NCI-H510A treated with DMSO at 0.1 percent for 48 hours (cell line): ENCODE results near the gene SEBOX.

ENCODE experiments used
- DNase-seq: peaks from one replicate; lab custom pipeline; 2025; lab: John Stamatoyannopoulos, UW

Gene SEBOX

DNA sequence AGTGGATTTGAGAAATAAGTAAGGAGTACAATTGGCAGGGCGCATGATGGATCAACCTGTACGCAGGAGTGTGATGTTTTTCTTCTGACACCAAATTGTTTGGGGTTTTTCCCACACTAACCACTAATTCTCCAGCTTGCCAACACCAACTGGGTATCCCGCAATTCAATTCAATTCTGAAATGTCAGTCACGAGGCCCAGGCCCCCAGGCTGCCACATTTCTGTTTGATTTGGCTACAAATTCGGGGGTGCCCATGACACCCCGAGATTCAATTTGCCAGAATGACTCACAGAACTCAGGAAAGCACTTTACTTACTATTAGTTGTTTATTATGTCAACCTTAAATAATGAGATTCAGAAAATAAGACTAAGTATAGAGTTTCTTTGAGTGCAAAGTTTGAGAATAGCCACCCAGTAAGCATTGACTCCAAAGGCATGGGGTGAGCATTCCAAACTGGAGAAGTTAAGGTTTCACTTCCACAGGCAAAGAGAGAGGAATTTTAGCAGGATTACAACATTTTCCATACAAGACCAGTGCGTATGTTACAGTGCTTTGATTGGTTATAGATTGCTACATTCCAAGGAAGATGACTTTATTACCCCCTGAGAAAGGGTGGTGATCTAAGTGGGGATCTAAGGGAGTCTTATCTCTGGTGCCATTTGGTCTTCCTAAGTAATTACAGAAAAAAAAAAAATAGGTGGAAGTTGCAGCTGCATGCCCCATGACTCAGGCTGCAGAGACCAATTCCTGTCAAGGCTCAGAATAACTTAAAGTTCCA lies 29.5 kb upstream of the SEBOX start:
- no peak for DNase-seq

DNA sequence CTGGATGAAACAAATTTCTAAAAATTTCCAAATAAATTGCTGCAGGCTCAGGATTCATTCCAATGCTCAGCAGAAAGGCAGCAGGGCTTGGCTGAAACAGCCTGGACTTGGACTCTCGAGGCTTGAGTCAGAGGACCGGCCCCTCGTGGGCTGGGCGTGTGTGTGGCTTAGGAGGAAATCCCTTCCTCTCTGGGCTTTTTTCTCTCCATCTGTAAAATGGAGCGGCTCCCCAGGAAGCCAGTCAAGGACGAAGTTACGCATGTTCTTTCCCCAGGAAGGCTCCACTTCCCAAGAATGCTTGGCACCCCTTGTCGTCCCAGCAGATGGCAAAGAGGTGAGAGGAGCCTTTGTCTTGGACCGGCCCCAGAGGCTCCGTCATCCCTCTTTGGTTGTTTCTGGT lies 27.5 kb upstream of the SEBOX start:
- DNase-seq = no peak

DNA sequence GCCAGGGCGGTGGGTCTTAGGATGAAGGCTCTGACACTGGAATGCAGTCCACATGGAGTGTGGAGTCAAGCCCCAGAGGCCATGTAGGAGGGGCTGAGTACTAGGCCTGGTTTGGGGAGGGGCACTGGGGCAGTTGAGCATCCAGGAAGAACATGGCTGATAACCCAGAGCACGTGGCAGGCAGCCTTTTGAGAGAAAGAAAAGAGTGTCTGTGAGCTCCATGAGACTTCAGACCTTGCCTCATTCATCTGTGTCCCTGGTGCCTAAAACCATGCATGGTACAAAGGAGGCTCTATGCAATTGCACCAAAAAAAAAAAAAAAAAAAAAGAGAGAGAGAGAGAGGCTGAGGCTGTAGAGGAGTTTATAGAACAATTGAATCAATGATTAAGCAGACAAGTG lies 26.4 kb upstream of the SEBOX start:
- DNase-seq = no peak

DNA sequence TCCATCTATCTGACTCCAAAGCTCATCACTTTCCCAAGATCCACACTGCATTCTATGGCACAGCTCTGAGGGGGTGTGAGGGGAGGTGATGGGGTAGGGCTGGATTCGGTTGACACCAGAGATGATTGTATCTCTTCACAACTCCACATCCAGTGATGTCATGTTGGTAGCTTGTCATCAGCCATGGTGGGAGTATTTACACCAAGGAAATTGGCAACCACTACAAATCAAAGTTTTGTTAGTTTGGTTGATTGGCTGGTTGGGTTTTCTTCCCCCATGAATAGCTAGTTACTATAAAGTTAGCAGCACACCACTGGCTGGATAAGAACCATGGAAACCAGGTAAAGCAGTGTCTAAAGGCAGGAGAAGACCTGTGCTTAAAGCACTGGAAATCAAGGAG lies 26.0 kb upstream of the SEBOX start:
- DNase-seq = no peak

DNA sequence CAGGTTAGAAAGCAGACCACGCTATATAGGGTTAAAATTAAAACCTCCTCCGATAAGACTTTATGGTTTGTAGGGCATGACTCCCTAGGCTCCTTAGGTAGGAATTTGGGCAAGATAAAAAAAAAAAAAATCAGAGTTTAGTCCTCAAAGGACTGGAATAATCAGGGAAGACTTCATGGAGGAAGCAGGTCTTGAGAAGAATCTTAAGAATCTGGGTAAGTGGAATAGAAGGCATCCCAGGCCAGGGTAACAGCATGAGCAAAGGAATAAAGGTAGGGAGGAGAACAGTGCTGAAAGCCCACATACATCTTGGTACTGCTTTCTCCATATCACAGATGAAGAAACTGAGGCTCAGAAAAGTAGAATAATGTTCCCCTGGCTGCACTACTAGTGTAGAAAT lies 25.6 kb upstream of the SEBOX start:
- no peak for DNase-seq

DNA sequence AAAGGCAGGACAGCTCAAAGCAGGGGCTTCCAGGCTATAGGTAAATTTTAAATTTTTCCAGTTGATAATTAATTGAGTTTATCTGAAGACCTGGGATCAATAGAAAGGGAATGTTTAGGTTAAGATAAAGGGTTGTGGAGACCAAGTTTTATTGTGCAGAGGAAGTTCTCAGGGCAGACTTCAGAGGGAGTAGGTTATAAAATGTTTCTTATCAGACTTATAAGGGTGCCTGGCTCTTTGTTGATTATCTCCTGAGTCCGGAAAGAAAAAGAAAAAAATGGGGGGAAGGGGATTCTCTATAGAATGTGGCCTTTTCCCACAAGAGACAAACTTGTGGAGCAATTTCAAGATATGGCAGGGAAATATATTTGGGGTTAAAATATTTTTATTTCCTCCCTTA lies 25.1 kb upstream of the SEBOX start:
- DNase-seq = no peak

DNA sequence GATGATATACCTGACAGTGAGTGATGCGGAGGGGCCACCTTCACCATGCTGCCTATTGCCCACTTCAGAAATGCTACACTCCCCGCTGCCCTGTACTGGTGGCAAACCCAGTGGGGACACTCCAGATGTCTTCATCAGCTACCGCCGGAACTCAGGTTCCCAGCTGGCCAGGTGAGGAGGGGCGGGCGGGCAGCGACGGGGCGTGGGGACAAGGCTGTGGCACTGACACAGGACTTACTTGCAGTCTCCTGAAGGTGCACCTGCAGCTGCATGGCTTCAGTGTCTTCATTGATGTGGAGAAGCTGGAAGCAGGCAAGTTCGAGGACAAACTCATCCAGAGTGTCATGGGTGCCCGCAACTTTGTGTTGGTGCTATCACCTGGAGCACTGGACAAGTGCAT lies 23.1 kb upstream of the SEBOX start:
- DNase-seq = no peak

DNA sequence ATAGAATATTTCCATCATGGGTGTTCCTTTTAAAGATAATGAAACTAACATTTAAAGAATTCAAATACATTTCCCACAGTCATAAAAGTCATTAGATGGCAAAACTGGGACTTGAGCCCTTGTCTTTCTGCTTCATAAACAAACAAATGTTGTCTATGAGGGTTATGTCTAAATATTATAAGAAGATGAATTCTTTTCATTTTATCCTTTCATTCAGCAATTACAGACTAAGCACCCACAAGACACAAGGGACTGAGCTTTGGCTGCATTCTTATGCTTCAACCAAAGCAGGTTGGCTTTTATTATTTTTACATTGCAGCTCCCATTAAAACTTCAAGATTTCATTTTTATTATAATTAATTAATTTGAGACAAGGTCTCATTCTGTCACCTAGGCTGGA lies 21.4 kb upstream of the SEBOX start:
- DNase-seq = no peak

DNA sequence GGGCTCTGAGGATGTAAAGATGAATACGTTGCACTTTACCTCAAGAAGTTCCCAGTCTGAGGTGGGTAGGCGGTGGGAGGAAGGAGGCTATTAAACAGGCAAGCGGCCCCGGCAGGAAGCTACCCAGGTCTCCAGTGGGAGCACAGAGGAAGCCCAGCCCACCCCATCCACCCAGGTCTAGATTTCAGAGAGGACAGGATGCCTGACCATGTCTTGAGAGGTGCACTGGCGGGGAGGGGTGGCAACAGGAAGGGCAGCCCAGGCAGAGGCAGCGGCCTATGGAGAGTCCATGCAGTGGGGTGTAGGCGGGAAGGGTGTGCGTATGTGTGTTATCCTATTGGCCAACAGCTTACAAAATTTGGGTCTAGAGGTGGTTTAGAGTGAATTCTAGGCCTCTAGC lies 20.4 kb upstream of the SEBOX start:
- DNase-seq = no peak

DNA sequence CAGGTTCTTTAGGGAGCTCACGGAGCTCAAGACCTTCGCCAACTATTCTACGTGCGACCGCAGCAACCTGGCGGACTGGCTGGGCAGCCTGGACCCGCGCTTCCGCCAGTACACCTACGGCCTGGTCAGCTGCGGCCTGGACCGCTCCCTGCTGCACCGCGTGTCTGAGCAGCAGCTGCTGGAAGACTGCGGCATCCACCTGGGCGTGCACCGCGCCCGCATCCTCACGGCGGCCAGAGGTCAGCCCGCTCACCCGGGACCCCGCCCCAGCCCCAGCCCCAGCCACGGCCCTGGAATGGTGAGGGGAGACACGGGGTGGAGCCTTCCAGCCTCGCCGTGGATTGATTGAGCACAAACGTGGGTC lies 20.0 kb upstream of the SEBOX start:
- no peak for DNase-seq

DNA sequence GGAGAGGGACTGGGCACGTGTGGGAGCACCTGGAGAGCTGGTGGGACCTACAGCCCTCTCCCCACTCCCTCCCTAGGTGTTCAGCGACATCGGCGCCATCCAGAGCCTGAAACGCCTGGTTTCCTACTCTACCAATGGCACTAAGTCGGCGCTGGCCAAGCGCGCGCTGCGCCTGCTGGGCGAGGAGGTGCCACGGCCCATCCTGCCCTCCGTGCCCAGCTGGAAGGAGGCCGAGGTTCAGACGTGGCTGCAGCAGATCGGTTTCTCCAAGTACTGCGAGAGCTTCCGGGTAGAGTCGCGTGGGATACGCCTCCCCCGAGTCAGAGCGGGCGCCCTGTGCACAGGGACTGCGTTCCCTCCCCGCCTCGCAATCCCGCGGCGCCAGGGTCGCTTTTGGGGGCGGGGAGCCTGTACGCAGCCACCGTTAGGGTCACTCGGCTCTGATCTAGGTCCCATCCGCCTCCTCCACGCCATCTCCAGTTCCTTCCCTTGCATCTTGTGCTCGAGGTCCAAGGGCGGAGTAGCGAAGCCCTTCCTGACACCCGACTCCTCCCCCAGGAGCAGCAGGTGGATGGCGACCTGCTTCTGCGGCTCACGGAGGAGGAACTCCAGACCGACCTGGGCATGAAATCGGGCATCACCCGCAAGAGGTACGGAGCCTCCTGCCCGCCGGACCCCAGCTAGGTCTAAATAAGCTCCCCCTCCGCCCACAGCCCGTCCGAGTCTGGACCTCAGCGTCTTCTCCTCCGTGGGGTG lies 19.5 kb upstream of the SEBOX start:
- no peak for DNase-seq

DNA sequence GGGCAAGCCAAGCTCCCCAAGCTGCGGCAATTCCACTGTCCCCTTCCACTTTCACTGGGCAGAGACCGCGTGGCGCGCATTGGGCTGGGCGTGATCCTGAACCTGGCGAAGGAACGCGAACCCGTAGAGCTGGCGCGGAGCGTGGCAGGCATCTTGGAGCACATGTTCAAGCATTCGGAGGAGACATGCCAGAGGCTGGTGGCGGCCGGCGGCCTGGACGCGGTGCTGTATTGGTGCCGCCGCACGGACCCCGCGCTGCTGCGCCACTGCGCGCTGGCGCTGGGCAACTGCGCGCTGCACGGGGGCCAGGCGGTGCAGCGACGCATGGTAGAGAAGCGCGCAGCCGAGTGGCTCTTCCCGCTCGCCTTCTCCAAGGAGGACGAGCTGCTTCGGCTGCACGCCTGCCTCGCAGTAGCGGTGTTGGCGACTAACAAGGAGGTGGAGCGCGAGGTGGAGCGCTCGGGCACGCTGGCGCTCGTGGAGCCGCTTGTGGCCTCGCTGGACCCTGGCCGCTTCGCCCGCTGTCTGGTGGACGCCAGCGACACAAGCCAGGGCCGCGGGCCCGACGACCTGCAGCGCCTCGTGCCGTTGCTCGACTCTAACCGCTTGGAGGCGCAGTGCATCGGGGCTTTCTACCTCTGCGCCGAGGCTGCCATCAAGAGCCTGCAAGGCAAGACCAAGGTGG lies 16.3 kb upstream of the SEBOX start:
- DNase-seq = no peak

DNA sequence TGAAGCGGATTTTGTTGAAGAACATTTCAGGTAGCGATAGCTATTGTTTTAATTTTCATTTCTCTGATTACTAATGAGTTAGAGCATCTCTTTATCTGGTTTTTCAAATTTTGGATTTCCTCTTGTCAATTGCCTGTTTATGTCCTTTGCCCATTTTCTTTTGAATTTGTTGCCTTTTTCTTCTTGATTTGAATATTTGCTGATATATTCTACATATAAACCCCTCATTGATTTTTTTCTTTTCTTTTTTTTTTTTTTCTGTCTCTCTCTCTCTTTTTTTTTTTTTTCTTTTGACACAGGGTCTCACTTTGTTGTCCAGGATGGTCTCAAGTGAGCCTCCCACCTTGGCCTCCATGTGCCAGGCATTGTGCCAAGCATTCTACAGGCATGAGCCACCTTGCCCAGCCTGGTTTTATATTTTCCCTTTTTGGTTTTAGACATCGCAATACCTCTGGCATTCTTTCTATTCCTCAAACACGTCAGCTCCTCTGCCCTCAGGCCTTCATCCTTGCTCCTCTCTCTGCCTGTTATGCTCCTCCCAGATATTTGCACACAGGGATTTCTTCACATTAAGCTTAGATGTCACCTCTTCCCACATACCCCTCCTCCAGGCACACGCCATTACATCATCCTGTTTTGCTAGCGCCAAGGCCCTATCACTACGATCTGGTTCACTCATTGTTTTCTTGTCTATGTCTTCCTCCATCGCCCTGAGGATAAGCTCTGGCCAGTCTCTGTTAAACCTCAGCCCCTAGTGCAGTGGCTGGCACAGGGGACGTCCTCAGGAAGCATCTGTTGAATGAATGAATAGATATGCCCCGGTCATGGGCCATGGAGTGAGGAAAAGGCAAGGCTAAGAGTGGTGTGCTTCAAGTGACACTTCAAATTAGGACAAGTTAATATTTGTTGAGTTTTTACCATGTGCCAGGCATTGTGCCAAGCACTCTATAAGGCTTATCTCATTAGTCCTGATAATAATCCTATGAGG lies 15.1 kb upstream of the SEBOX start:
- no peak for DNase-seq

DNA sequence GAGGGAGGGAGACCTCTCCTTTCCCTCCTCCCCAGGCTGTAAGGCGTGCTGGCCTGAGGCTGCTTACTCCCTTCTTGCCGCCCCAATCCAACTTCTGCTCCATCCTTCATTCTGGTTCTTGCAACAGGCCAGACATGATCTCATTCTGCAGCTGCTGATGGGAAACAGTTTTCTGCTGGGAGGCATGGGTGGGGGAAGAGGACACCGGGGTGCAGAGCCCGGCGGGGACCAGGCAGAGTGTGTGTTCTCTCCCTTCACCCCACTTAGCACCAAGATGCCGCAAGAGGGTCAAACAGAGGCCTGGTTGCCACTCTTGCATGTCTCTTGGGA lies 7.9 kb upstream of the SEBOX start:
- DNase-seq = no peak

DNA sequence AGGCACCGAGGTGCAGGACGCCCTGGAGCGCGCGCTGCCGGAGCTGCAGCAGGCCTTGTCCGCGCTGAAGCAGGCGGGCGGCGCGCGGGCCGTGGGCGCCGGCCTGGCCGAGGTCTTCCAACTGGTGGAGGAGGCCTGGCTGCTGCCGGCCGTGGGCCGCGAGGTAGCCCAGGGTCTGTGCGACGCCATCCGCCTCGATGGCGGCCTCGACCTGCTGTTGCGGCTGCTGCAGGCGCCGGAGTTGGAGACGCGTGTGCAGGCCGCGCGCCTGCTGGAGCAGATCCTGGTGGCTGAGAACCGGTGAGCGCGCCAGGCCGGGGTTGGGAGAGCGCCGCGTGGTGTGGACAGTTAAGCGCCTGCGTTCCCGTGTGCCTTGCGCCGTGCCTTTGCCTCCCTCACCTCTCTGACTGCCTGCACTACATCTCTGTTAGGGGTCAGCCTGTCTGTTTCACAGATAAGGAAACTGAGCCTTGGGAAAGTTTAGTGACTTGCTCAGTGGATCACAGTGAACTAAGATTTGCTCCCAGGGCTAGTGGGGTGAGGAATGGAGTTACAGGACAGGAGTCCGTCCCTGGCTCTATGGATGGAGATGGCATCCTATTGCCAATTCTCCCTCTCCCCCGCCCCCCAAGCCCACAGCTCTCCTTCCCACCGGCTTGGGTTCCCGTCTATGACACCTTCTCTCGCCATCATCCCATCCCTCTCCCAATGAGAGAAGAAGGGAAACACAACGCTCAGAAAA lies 7.4 kb upstream of the SEBOX start:
- no peak for DNase-seq

DNA sequence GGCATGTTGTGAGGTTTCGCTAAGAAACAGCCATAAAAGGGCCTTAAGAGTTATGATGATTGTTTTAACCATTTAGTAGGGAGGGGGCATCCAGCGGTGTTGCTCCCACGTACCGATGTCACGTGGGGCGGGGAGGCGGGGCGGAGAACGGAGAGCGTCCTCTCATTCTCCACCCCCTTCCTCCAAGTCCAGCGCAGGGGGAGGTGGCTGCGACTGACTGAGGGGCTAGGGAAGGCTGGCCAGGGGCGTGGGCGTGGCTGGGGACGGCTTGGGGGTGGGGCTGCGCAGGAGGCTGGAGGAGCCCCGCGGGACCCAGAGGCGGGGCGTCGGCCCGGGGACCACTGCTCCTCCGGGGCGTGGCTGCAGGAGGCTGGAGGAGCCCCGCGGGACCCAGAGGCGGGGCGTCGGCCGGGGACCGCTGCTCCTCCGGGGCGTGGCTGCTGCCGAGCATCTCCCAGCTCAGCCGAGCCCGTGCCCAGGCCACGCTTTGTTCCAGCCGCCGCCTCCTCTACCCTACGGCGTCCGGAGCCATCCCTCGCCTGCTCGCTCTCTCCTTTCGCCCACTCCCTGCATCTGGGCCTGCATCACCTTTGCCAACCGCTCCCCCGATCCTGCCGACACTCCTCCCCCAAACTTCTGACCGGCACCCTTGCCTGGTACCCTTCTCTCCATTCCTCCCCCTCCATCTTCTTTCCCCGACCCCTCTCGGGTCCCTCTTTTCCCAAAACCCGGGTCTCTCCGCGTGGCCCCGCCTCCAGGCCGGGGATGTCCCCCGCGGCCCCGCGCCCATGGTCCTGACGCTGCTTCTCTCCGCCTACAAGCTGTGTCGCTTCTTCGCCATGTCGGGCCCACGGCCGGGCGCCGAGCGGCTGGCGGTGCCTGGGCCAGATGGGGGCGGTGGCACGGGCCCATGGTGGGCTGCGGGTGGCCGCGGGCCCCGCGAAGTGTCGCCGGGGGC lies 6.5 kb upstream of the SEBOX start, which contains the start of gene SARM1:
SARM1 (plus strand) TSS at position 450 of the 958 bp plus-strand sequence; CDS start at position 789, 339 bp downstream.
- peak; percentile 94 for DNase-seq

DNA sequence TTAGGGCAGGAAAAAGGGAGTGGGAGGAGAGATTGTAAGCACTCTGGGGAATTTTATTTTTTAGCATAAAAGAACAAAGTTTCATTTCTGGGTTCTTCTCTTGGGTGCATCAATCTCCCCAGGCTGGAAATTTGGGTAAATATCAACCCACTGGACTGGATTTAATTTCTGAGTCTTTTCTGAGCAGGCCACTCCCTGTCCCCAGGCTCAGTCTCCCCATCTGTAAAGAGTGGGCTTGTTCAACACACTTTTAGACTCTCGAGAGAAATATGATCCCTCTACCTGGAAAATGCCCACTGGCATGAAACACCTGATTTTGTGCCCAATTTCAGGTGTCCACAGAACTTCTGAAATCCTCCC lies 5.7 kb upstream of the SEBOX start:
- no peak for DNase-seq

DNA sequence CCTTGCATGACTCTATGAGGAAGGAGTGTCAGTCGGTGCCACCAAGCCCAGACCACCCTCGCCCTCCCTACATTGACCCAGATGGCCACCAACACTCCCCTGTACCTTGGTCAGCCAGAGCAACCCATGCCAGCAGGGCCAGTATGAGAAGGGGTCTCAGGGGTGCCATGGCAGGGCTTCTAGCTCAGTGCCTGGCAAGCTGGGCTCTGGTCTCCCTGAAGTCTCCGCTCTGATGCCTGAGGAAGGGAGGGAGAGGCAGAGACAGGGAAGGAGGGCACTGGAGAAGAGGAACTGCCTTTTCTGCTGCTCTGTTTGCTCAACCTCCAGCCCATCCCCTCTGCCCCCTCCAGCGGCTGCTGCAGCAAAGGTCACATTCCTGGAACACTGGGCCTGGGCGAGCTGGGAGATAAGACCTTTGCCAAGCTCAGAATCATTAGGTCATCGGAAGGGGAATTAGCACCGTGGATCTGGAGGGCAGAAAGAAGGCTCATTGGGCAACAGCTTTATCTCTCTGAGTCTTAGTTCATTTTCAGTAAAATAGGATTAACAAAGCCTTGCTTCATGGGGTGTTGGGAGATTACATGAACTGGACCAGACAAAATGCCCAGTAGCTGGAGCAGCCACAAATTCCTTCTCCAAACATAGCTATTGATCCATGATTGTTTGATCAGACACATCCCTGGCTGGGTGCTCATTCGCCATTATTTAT lies 5.2 kb upstream of the SEBOX start, which contains the start of gene VTN:
VTN (minus strand) TSS at position 273 of the 709 bp plus-strand sequence; CDS start at position 169, 104 bp downstream.
- DNase-seq = peak; percentile 26

DNA sequence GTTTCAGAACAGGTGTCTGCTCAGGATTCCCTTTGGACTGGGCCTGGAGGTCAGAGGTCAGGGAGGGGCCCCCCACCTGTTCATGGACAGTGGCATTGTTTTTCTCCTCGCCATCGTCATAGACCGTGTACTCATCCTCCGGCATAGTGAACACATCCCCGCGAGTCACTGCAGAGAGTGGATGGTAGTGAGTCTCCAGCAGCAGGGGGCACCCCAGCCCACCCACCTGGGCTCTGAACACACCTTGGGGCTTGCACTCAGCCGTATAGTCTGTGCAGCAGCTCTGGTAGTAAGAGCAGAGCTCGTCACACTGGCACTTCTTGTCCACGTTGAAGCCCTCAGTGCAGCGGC lies 4.7 kb upstream of the SEBOX start:
- no peak for DNase-seq
